ENCODE measurements around the gene SRSF4.

DNA sequence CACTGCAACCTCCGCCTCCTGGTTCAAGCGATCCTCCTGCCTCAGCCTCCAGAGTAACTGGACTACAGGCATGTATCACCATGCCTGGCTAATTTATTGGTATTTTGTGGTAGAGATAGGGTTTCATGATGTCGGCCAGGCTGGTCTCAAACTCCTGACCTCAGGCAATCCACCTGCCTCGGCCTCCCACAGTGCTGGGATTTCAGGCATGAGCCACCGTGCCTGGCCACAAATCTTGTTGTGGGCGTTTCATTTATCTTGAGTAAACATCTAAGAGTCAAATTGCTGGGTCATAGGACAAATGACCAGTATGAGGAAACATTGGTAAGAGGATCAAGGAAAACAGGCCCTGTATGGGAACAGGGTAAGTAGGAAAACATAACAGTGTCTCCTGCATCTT lies 75.9 kb downstream of the SRSF4 start:
- no peak for TF ChIP-seq CTCF (IDR thresholded peaks at IDR 0.05; ENCODE audit: borderline replicate concordance, extremely low read depth, low read length, poor library complexity, severe bottlenecking)
- TF ChIP-seq EZH2 (IDR thresholded peaks at IDR 0.05; ENCODE audit: borderline replicate concordance, low read depth, low read length, severe bottlenecking), result no peak

All from DND-41 (cell line).